T-cell (primary cell): Measurements from ENCODE around the gene KCNK3. TPM values are rescaled to one million over a fixed set of nuclear protein-coding genes. Genes with fewer than 3 reads are reported as not detected.

Experiments used
- ATAC-seq, 4 experiments: fragments of 200-7000 bp in 3 of 4; fragments of 150-1000 bp in 1 of 4; cut with Tn5 transposase; replicated peaks in 1 of 4; 1 replicate in 3 of 4; 2 replicates in 1 of 4; pipeline ENCODE4 v1.10.0; 2021; ENCODE audit warnings: moderate library complexity in 3 of 4, mild to moderate bottlenecking in 2 of 4, moderate number of reproducible peaks in 1 of 4
- CTCF ChIA-PET, 2 donors: fragments of 300-600 bp; sonication (Branson Sonifier 250); formaldehyde crosslinking; loops; one replicate each; lab custom pipeline; 2022; ENCODE audit warnings: antibody characterized with exemption in 2 of 2; lab: Charles Lee
- POLR2A ChIA-PET, 2 donors: fragments of 300-600 bp; sonication (Branson Sonifier 250); formaldehyde crosslinking; loops; one replicate each; lab custom pipeline; 2022; ENCODE audit warnings: antibody characterized with exemption in 2 of 2; lab: Charles Lee
- DNase-seq, 35 experiments: peaks; one replicate each; pipeline versions ENCODE4 v3.0.0 to v3.0.0-alpha.2; 2013 to 2023
- H3K27ac ChIP-seq: one replicate; pipeline ENCODE4 v1.5.1; 2013; ENCODE audit warnings: low read length
- H3K27me3 ChIP-seq, 2 experiments: replicated peaks in 1 of 2; 1 replicate in 1 of 2; 2 replicates in 1 of 2; pipeline versions ENCODE4 v1.6.1 to v1.7.0; 2013; ENCODE audit warnings: low read length in 1 of 2, mixed read lengths in 1 of 2; ENCODE audit not compliant: control insufficient read depth in 2 of 2, insufficient read depth in 2 of 2; ENCODE audit errors: extremely low read depth in 1 of 2
- H3K36me3 ChIP-seq, 2 donors: 1 replicate in 1 of 2; 2 replicates in 1 of 2; pipeline versions ENCODE4 v1.6.1 to v1.7.0; 2013; ENCODE audit warnings: low read length in 1 of 2; ENCODE audit not compliant: control insufficient read depth in 2 of 2, insufficient read depth in 1 of 2; ENCODE audit errors: extremely low read depth in 1 of 2
- H3K4me1 ChIP-seq, 2 experiments: 1 replicate in 1 of 2; 2 replicates in 1 of 2; pipeline versions ENCODE4 v1.6.1 to v1.7.0; 2013; ENCODE audit warnings: low read length in 2 of 2, mixed read lengths in 1 of 2; ENCODE audit not compliant: insufficient read depth in 2 of 2, control insufficient read depth in 1 of 2; ENCODE audit errors: extremely low read depth in 1 of 2
- H3K4me3 ChIP-seq, 2 donors: 1 replicate in 1 of 2; 2 replicates in 1 of 2; pipeline versions ENCODE4 v1.5.1 to v1.7.0; 2013; ENCODE audit warnings: mild to moderate bottlenecking in 2 of 2, low read length in 1 of 2, moderate library complexity in 1 of 2; ENCODE audit not compliant: control insufficient read depth in 1 of 2; ENCODE audit errors: extremely low read depth in 1 of 2
- H3K9me3 ChIP-seq: 2 replicates; pipeline ENCODE4 v1.7.0; 2013
- H3K27ac Mint-ChIP-seq, 2 donors: one replicate each; pipeline ENCODE4 v1.8.0; 2020 to 2021; ENCODE audit warnings: mild to moderate bottlenecking in 2 of 2, mixed read lengths in 2 of 2
- H3K27me3 Mint-ChIP-seq, 2 donors: one replicate each; pipeline ENCODE4 v1.8.0; 2021 to 2022; ENCODE audit warnings: mixed read lengths in 2 of 2
- H3K36me3 Mint-ChIP-seq: one replicate; pipeline ENCODE4 v1.8.0; 2021; ENCODE audit warnings: mixed read lengths
- H3K4me1 Mint-ChIP-seq, 3 donors: one replicate each; pipeline ENCODE4 v1.8.0; 2020 to 2022; ENCODE audit warnings: mixed read lengths in 3 of 3, mild to moderate bottlenecking in 1 of 3
- H3K4me3 Mint-ChIP-seq, 3 donors: one replicate each; pipeline ENCODE4 v1.8.0; 2020 to 2022; ENCODE audit warnings: mild to moderate bottlenecking in 3 of 3, mixed read lengths in 3 of 3, moderate library complexity in 3 of 3
- H3K9me3 Mint-ChIP-seq, 3 donors: one replicate each; pipeline ENCODE4 v1.8.0; 2020 to 2022; ENCODE audit warnings: mixed read lengths in 3 of 3
- WGBS: methylation state at CpG from one replicate; pipeline ENCODE4 v1.1.5; 2013; ENCODE audit warnings: missing lambda C conversion rate; ENCODE audit not compliant: insufficient coverage; 5-methylcytosine and 5-hydroxymethylcytosine counted together
- total RNA-seq, 35 experiments: library from RNA in 6 of 35; stranded (reverse) in 6 of 35; fragments of 120-200 nt in 1 of 35; gene quantifications; one replicate each; pipeline versions ENCODE4 v1.2.1 to v1.2.4 and lab custom pipeline; 2013 to 2026

The KCNK3 gene
- total RNA-seq, 5 donors from 2014 or later (not counting 1 experiment from before 2014, with no cell fraction given), result 0.23 to 0.35 (median 0.26) TPM; not detected in 2

- DNase-seq (peak in 4 of 35 experiments; percentile 3 to 15 (median 9)), ATAC-seq (peak; percentile 24 to 71 (median 42))
- H3K4me1 ChIP-seq, result peaks cover 0 to 11% of the 10 kb centered on the region in 2 experiments
- peaks cover 6 to 11% (median 9%) of the 10 kb centered on the region in 3 donors for H3K4me1 Mint-ChIP-seq
- H3K27ac ChIP-seq, result no peak overlapping the region
- no peaks in the 10 kb centered on the region for H3K36me3 ChIP-seq
- ChIA-PET CTCF (no interaction called here), POLR2A (no interaction called here)
- H3K4me3 ChIP-seq, result peak overlapping the region in 1 of 2 donors; percentile 19
- peaks cover 64 to 83% of the 10 kb centered on the region in 2 donors for H3K27me3 Mint-ChIP-seq
- peaks cover 14 to 75% of the 10 kb centered on the region in 2 experiments for H3K27me3 ChIP-seq
- no peak overlapping the region for H3K4me3 Mint-ChIP-seq
- WGBS, result 10% methylated on average over 82 of the region's 83 CpGs
- H3K9me3 Mint-ChIP-seq, result no peaks in the 10 kb centered on the region
- H3K9me3 ChIP-seq, result no peaks in the 10 kb centered on the region
- H3K36me3 Mint-ChIP-seq, result no peaks in the 10 kb centered on the region
- no peak overlapping the region for H3K27ac Mint-ChIP-seq
Observed at GRCh38 chr2:26692897-26693849, 651 bp downstream of the KCNK3 start.

GRCh38 chr2:26694001-26694400, 1.5 kb downstream of the KCNK3 start:
- H3K27me3 ChIP-seq, result peaks cover 14 to 81% of the 10 kb centered on the region in 2 experiments
- H3K4me3 ChIP-seq, result no peak overlapping the region
- no peak overlapping the region for H3K27ac ChIP-seq
- peaks cover 6 to 11% (median 9%) of the 10 kb centered on the region in 3 donors for H3K4me1 Mint-ChIP-seq
- peak overlapping the region in 2 of 3 donors; percentile 19 to 55 for H3K4me3 Mint-ChIP-seq
- peaks cover 68 to 82% of the 10 kb centered on the region in 2 donors for H3K27me3 Mint-ChIP-seq
- H3K36me3 Mint-ChIP-seq, result no peaks in the 10 kb centered on the region
- H3K27ac Mint-ChIP-seq, result no peak overlapping the region
- H3K4me1 ChIP-seq, result peaks cover 0 to 11% of the 10 kb centered on the region in 2 experiments
- no peaks in the 10 kb centered on the region for H3K36me3 ChIP-seq
- 62% methylated on average over 5 of the region's 7 CpGs for WGBS
- no peaks in the 10 kb centered on the region for H3K9me3 Mint-ChIP-seq
- ChIA-PET POLR2A (interaction anchor here in 1 of 2 donors (0.6 kb wide), 1 partner anchor 966 kb away, joined by 3 read pairs; no protein-coding TSS in a partner anchor), CTCF (no interaction called here)
- ATAC-seq (no peak), DNase-seq (no peak)
- H3K9me3 ChIP-seq, result no peaks in the 10 kb centered on the region

GRCh38 chr2:26696351-26696816, 3.9 kb downstream of the KCNK3 start:
- WGBS, result 40% methylated on average over 2 of the region's 3 CpGs
- no peaks in the 10 kb centered on the region for H3K36me3 Mint-ChIP-seq
- H3K4me3 ChIP-seq, result no peak overlapping the region
- H3K9me3 ChIP-seq, result no peaks in the 10 kb centered on the region
- H3K36me3 ChIP-seq, result no peaks in the 10 kb centered on the region
- no peak overlapping the region for H3K27ac ChIP-seq
- DNase-seq (no peak), ATAC-seq (no peak)
- H3K4me1 ChIP-seq, result peaks cover 0 to 11% of the 10 kb centered on the region in 2 experiments
- ChIA-PET POLR2A (no interaction called here), CTCF (no interaction called here)
- peaks cover 6 to 11% (median 9%) of the 10 kb centered on the region in 3 donors for H3K4me1 Mint-ChIP-seq
- H3K27me3 ChIP-seq, result peaks cover 14 to 81% of the 10 kb centered on the region in 2 experiments
- H3K27ac Mint-ChIP-seq, result no peak overlapping the region
- no peak overlapping the region for H3K4me3 Mint-ChIP-seq
- H3K9me3 Mint-ChIP-seq, result no peaks in the 10 kb centered on the region
- peaks cover 62 to 70% of the 10 kb centered on the region in 2 donors for H3K27me3 Mint-ChIP-seq

- H3K9me3 ChIP-seq, result no peaks in the 10 kb centered on the region
- no peak overlapping the region for H3K4me3 ChIP-seq
- no peak overlapping the region for H3K27ac Mint-ChIP-seq
- H3K36me3 ChIP-seq, result no peaks in the 10 kb centered on the region
- POLR2A ChIA-PET, result no interaction called here
- H3K4me3 Mint-ChIP-seq, result no peak overlapping the region
- H3K27ac ChIP-seq, result no peak overlapping the region
- H3K4me1 Mint-ChIP-seq, result peaks cover 4 to 9% (median 9%) of the 10 kb centered on the region in 3 donors
- H3K27me3 Mint-ChIP-seq, result peaks cover 62 to 67% of the 10 kb centered on the region in 2 donors
- no peak for ATAC-seq
- no peak for DNase-seq
- WGBS, result 85% methylated on average over 10 of the region's 10 CpGs
- CTCF ChIA-PET, result no interaction called here
- peaks cover 0 to 8% of the 10 kb centered on the region in 2 experiments for H3K4me1 ChIP-seq
- no peaks in the 10 kb centered on the region for H3K9me3 Mint-ChIP-seq
- peaks cover 14 to 72% of the 10 kb centered on the region in 2 experiments for H3K27me3 ChIP-seq
- H3K36me3 Mint-ChIP-seq, result no peaks in the 10 kb centered on the region
Observed at GRCh38 chr2:26697425-26697824, 4.9 kb downstream of the KCNK3 start.

- Histone ChIP-seq H3K9me3 (no peaks in the 10 kb centered on the region), H3K4me1 (no peaks in the 10 kb centered on the region), H3K36me3 (no peaks in the 10 kb centered on the region), H3K4me3 (no peak overlapping the region), H3K27ac (no peak overlapping the region), H3K27me3 (peaks cover 6 to 63% of the 10 kb centered on the region in 2 experiments)
- POLR2A ChIA-PET, result no interaction called here
- Mint-ChIP-seq H3K9me3 (no peaks in the 10 kb centered on the region), H3K27me3 (peaks cover 57 to 65% of the 10 kb centered on the region in 2 donors), H3K36me3 (no peaks in the 10 kb centered on the region), H3K4me1 (peaks cover 0 to 5% (median under 1%) of the 10 kb centered on the region in 3 donors), H3K4me3 (no peak overlapping the region), H3K27ac (no peak overlapping the region)
- DNase-seq (no peak), ATAC-seq (no peak)
- 60% methylated on average over 1 of the region's 6 CpGs for WGBS
- CTCF ChIA-PET, result no interaction called here
Observed at GRCh38 chr2:26699295-26699694, 6.8 kb downstream of the KCNK3 start.

GRCh38 chr2:26700078-26700477, 7.6 kb downstream of the KCNK3 start:
- Mint-ChIP-seq H3K27ac (no peak overlapping the region), H3K4me3 (no peak overlapping the region), H3K9me3 (no peaks in the 10 kb centered on the region), H3K4me1 (peaks cover 0 to under 1% (median 0%) of the 10 kb centered on the region in 3 donors), H3K27me3 (peaks cover 49 to 60% of the 10 kb centered on the region in 2 donors), H3K36me3 (no peaks in the 10 kb centered on the region)
- H3K9me3 ChIP-seq, result no peaks in the 10 kb centered on the region
- no peak overlapping the region for H3K4me3 ChIP-seq
- no peak overlapping the region for H3K27ac ChIP-seq
- 84% methylated on average over 4 of the region's 4 CpGs for WGBS
- H3K27me3 ChIP-seq, result peaks cover 0 to 60% of the 10 kb centered on the region in 2 experiments
- POLR2A ChIA-PET, result no interaction called here
- ATAC-seq, result no peak
- no peaks in the 10 kb centered on the region for H3K4me1 ChIP-seq
- no peaks in the 10 kb centered on the region for H3K36me3 ChIP-seq
- DNase-seq, result no peak
- CTCF ChIA-PET, result no interaction called here
